K562 (cell line): Measurements from ENCODE around the gene KRT82. TPM values are rescaled to one million over a fixed set of nuclear protein-coding genes. Genes with fewer than 3 reads are reported as not detected.
A peak's percentile ranks its signal among the peaks of the same experiment; 100 is the strongest.

Source experiments
- ATAC-seq: fragments of 200-7000 bp; cut with Tn5 transposase; 3 replicates; pipeline ENCODE4 v1.9.1; 2020; ENCODE audit warnings: moderate library complexity
- BruUV-seq: library from RNA; stranded (reverse); fragments of 400-500 nt; replicated peaks from 2 replicates; lab custom pipeline; 2021; lab: Mats Ljungman, UMichigan
- CTCF ChIA-PET: fragments of 300-600 bp; formaldehyde crosslinking; extraction: SDS; loops from one replicate; lab custom pipeline; 2021; ENCODE audit warnings: low intra/inter-chr PET ratio; lab: Yijun Ruan, JAX
- POLR2A ChIA-PET: fragments of 300-600, 350-650 bp; sonication (Branson Sonifier 250); formaldehyde crosslinking; extraction: SDS; loops from one replicate; lab custom pipeline; 2021; ENCODE audit warnings: antibody characterized with exemption, inconsistent platforms; lab: Yijun Ruan, JAX
- DNase-seq, 4 experiments: peaks; one replicate each; pipeline versions ENCODE4 v3.0.0 to v3.0.0-alpha.2; 2011 to 2018; ENCODE audit warnings: low spot score in 3 of 4, mixed read lengths in 3 of 4; ENCODE audit errors: extremely low read depth in 1 of 4
- FAIRE-seq: peaks from 2 replicates; lab custom pipeline; 2011; peaks lifted over from hg19 to GRCh38; lab: Jason Lieb, UNC
- H2AFZ ChIP-seq: 2 replicates; pipeline ENCODE4 v1.6.0; 2011; ENCODE audit warnings: low read depth, low read length, control low read depth, inconsistent platforms
- H3K27ac ChIP-seq: fragments of 200-600 bp; 3 replicates; pipeline ENCODE4 v1.8.0; 2011; ENCODE audit warnings: low read depth, mild to moderate bottlenecking, control low read depth, inconsistent platforms, low read length, moderate library complexity, mixed read lengths; ENCODE audit errors: extremely low read depth
- H3K27me3 ChIP-seq, 2 experiments: fragments of 300-600 bp in 1 of 2; 2 replicates in 1 of 2; 3 replicates in 1 of 2; pipeline versions ENCODE4 v1.6.0 to v1.8.0; 2011; ENCODE audit warnings: inconsistent platforms in 2 of 2, low read length in 2 of 2, mild to moderate bottlenecking in 1 of 2, mixed read lengths in 1 of 2, moderate library complexity in 1 of 2; ENCODE audit not compliant: control insufficient read depth in 2 of 2, insufficient read depth in 2 of 2
- H3K36me3 ChIP-seq: fragments of 300-600 bp; 3 replicates; pipeline ENCODE4 v1.8.0; 2011; ENCODE audit warnings: mild to moderate bottlenecking, low read length, inconsistent platforms; ENCODE audit not compliant: control insufficient read depth, insufficient read depth
- H3K4me1 ChIP-seq, 2 experiments: fragments of 200-600 bp in 1 of 2; replicated peaks in 1 of 2; 2 replicates in 1 of 2; 3 replicates in 1 of 2; pipeline versions ENCODE4 v1.5.1 to v1.8.0; 2011; ENCODE audit warnings: inconsistent platforms in 2 of 2, low read length in 2 of 2, mild to moderate bottlenecking in 1 of 2, mixed read lengths in 1 of 2, moderate library complexity in 1 of 2; ENCODE audit not compliant: control insufficient read depth in 2 of 2, insufficient read depth in 2 of 2
- H3K4me2 ChIP-seq: 2 replicates; pipeline ENCODE4 v1.6.1; 2011; ENCODE audit warnings: low read length, control low read depth, inconsistent platforms, mixed read lengths; ENCODE audit not compliant: insufficient read depth
- H3K4me3 ChIP-seq: fragments of 200-600 bp; sonication (generic), shearing (Covaris generic); 2 replicates; pipeline ENCODE4 v1.5.1; 2016; ENCODE audit warnings: control low read depth, inconsistent platforms
- H3K79me2 ChIP-seq: fragments of 200-600 bp; 3 replicates; pipeline ENCODE4 v1.8.0; 2011; ENCODE audit warnings: low read length, inconsistent platforms; ENCODE audit not compliant: control insufficient read depth, insufficient read depth
- H3K9ac ChIP-seq, 2 experiments: 2 replicates each; pipeline versions ENCODE4 v1.6.0 to v1.6.1; 2011; ENCODE audit warnings: low read depth in 2 of 2, low read length in 2 of 2, control low read depth in 1 of 2, inconsistent platforms in 1 of 2, mild to moderate bottlenecking in 1 of 2, mixed read lengths in 1 of 2; ENCODE audit not compliant: insufficient read depth in 1 of 2
- H3K9me1 ChIP-seq: one replicate; pipeline ENCODE4 v1.6.0; 2011; ENCODE audit warnings: inconsistent platforms, mild to moderate bottlenecking, low read length, moderate library complexity; ENCODE audit not compliant: control insufficient read depth, insufficient read depth
- H3K9me3 ChIP-seq: replicated peaks from 2 replicates; pipeline ENCODE4 v1.5.1; 2011; ENCODE audit warnings: low read depth, low read length, inconsistent platforms; ENCODE audit not compliant: control insufficient read depth, insufficient read depth
- H4K20me1 ChIP-seq: replicated peaks from 2 replicates; pipeline ENCODE4 v1.6.1; 2011; ENCODE audit warnings: low read length, inconsistent platforms, mixed read lengths; ENCODE audit not compliant: control insufficient read depth, insufficient read depth
- ASH1L ChIP-seq: fragments of 450-650 bp; IDR thresholded peaks from 2 replicates; pipeline ENCODE4 v1.6.1; 2018; ENCODE audit warnings: borderline replicate concordance, mild to moderate bottlenecking, low read depth; ENCODE audit not compliant: partially characterized antibody
- ATF6 ChIP-seq: sonication (generic); formaldehyde crosslinking; IDR thresholded peaks from 2 replicates; pipeline ENCODE4 v1.4.0; 2020; ENCODE audit warnings: mild to moderate bottlenecking, missing genetic modification reagents
- DLX4 ChIP-seq: fragments of 250-450 bp; sonication (Bioruptor Pico); IDR thresholded peaks from 2 replicates; pipeline ENCODE4 v1.6.1; 2021; ENCODE audit warnings: mild to moderate bottlenecking
- TAF1 ChIP-seq: IDR thresholded peaks from 2 replicates; pipeline ENCODE4 v1.6.1; 2011; ENCODE audit warnings: mild to moderate bottlenecking, low read length, moderate library complexity; ENCODE audit not compliant: insufficient read depth, control insufficient read depth, severe bottlenecking; ENCODE audit errors: extremely low read depth
- ZFP36 ChIP-seq: fragments of 150-350 bp; IDR thresholded peaks from 2 replicates; pipeline ENCODE4 v1.6.1; 2018; ENCODE audit warnings: low read length, low read depth; ENCODE audit not compliant: partially characterized antibody
- ZNF12 ChIP-seq: sonication (generic); formaldehyde crosslinking; IDR thresholded peaks from 2 replicates; pipeline ENCODE4 v1.4.0; 2020; ENCODE audit warnings: mild to moderate bottlenecking, missing genetic modification reagents
- WGBS: fragments of 100-300 bp; shearing (Covaris generic); methylation state at CpG from one replicate; pipeline ENCODE4 v1.1.6; 2016; ENCODE audit warnings: low coverage, mixed read lengths; ENCODE audit not compliant: insufficient coverage; ENCODE audit errors: missing lambda C conversion rate; 5-methylcytosine and 5-hydroxymethylcytosine counted together
- in situ Hi-C: fragments of 300-500 bp; cut with MboI; formaldehyde crosslinking; loops from 4 replicates; pipeline ENCODE4 v1.15.0; 2018; ENCODE audit warnings: inconsistent platforms, mixed read lengths
- intact Hi-C: fragments of 100-400 bp; cut with micrococcal nuclease; formaldehyde crosslinking; loops from 2 replicates; pipeline ENCODE4 v1.14.2; 2022
- polyA plus RNA-seq, 8 experiments: library from polyadenylated mRNA; depleted of rRNA in 4 of 8; stranded (reverse) in 5 of 8; unstranded in 3 of 8; fragments of >200 nt; fragmentation: Nextera tagmentation in 2 of 8; fragmentation: Illumina TruSeq in 1 of 8; extraction: Ambion mirVana in 2 of 8; extraction: Trizol in 1 of 8; gene quantifications; 2 replicates each; pipeline versions ENCODE4 v1.2.1 to v1.2.3, GENCODE V29; 2011 to 2014; ENCODE audit warnings: inconsistent platforms in 1 of 8, missing spikeins in 1 of 8
- total RNA-seq, 7 experiments: library from RNA; depleted of rRNA in 6 of 7; stranded (reverse); fragments of >200 nt in 6 of 7; fragmentation: Illumina TruSeq in 2 of 7; extraction: Trizol in 2 of 7; gene quantifications; 2 replicates each; pipeline versions ENCODE4 v1.2.1 to v1.2.3, GENCODE V29; 2011 to 2021; ENCODE audit warnings: low replicate concordance in 1 of 7

KRT82 gene
- total and polyA plus RNA-seq, 9 of the 15 experiments (the other 6 are each of a cell fraction or from before 2014, with no cell fraction given): not detected

GRCh38 chr12:52402377-52402776, 3.8 kb downstream of the KRT82 start:
- no peak overlapping the region for H3K27ac ChIP-seq
- peaks cover 0 to 71% of the 10 kb centered on the region in 2 experiments; a peak in 3 of 5 replicates for H3K27me3 ChIP-seq
- H3K9me3 ChIP-seq: no peaks in the 10 kb centered on the region
- in situ Hi-C loops (no loop called here), intact Hi-C loops (no loop called here)
- no peak overlapping the region for H2AFZ ChIP-seq
- ATAC-seq: no peak
- no peaks in the 10 kb centered on the region for H3K79me2 ChIP-seq
- 0% methylated on average over 2 of the region's 2 CpGs for WGBS
- no peak for DNase-seq
- no peak for FAIRE-seq
- no peaks in the 10 kb centered on the region for H3K9me1 ChIP-seq
- H3K4me3 ChIP-seq: no peak overlapping the region
- TF ChIP-seq TAF1: no peak
- peak; percentile 87 for TF ChIP-seq ZFP36
- POLR2A ChIA-PET: interaction anchor here (0.6 kb wide), 1 partner anchor 26 kb away, joined by 4 read pairs; no protein-coding TSS in a partner anchor
- H3K4me2 ChIP-seq: no peak overlapping the region
- H3K9ac ChIP-seq: no peak overlapping the region
- BruUV-seq: no TSS peak
- no peaks in the 10 kb centered on the region for H3K36me3 ChIP-seq
- no peaks in the 10 kb centered on the region for H3K4me1 ChIP-seq
- no peaks in the 10 kb centered on the region for H4K20me1 ChIP-seq
- CTCF ChIA-PET: no interaction called here

- no peak overlapping the region for H3K9ac ChIP-seq
- ChIA-PET CTCF (no interaction called here), POLR2A (interaction anchor here (0.6 kb wide), 1 partner anchor 25 kb away, joined by 4 read pairs; no protein-coding TSS in a partner anchor)
- no peaks in the 10 kb centered on the region for H4K20me1 ChIP-seq
- H3K4me1 ChIP-seq: no peaks in the 10 kb centered on the region
- DNase-seq (no peak), FAIRE-seq (no peak), ATAC-seq (no peak)
- H3K9me3 ChIP-seq: no peaks in the 10 kb centered on the region
- H3K9me1 ChIP-seq: no peaks in the 10 kb centered on the region
- intact Hi-C loops (no loop called here), in situ Hi-C loops (no loop called here)
- H3K27me3 ChIP-seq: peaks cover 0 to 69% of the 10 kb centered on the region in 2 experiments; a peak in 3 of 5 replicates
- no peak overlapping the region for H3K27ac ChIP-seq
- WGBS: 0% methylated on average over 4 of the region's 4 CpGs
- no peak overlapping the region for H3K4me2 ChIP-seq
- no peak overlapping the region for H2AFZ ChIP-seq
- no peak overlapping the region for H3K4me3 ChIP-seq
- H3K36me3 ChIP-seq: no peaks in the 10 kb centered on the region
- BruUV-seq: no TSS peak
- H3K79me2 ChIP-seq: no peaks in the 10 kb centered on the region
- TF ChIP-seq ASH1L: no peak
- TF ChIP-seq ZNF12 (CRISPR knock-in tag): no peak
- TF ChIP-seq DLX4 (CRISPR knock-in tag): no peak
- no peak for TF ChIP-seq ATF6
These were observed 4.2 kb downstream of the KRT82 start for GRCh38 chr12:52401926-52402325.
